SK-N-SH (cell line): ENCODE data around the gene RABL6. TPM values are rescaled to one million over a fixed set of nuclear protein-coding genes. Genes with fewer than 3 reads are reported as not detected.

Source experiments
- CTCF ChIA-PET: fragments of 300-600, 350-600 bp; formaldehyde crosslinking; extraction: SDS; loops from one replicate; lab custom pipeline; 2021; lab: Yijun Ruan, JAX
- POLR2A ChIA-PET: fragments of 350-600 bp; sonication (Branson Sonifier 250); formaldehyde crosslinking; extraction: SDS; loops from one replicate; lab custom pipeline; 2020; ENCODE audit warnings: antibody characterized with exemption, inconsistent platforms; lab: Yijun Ruan, JAX
- DNase-seq: peaks from one replicate; pipeline ENCODE4 v3.0.0; 2012
- H2AFZ ChIP-seq: fragments of 200-600 bp; sonication (generic); 2 replicates; pipeline ENCODE4 v1.8.1; 2016; ENCODE audit warnings: antibody characterized with exemption, mild to moderate bottlenecking, low read depth
- H3F3A ChIP-seq: fragments of 200-600 bp; sonication (generic); replicated peaks from 2 replicates; pipeline ENCODE3; 2016; ENCODE audit warnings: antibody characterized with exemption, mild to moderate bottlenecking; ENCODE audit not compliant: insufficient read depth
- H3K27ac ChIP-seq, 2 experiments: fragments of 200-500 bp in 1 of 2; fragments of 200-600 bp in 1 of 2; sonication (Bioruptor generic) in 1 of 2; sonication (generic), shearing (Covaris generic) in 1 of 2; 2 replicates each; pipeline versions ENCODE4 v1.5.1 to v1.6.1; 2014 to 2016; ENCODE audit warnings: low read depth in 2 of 2, inconsistent platforms in 1 of 2, low read length in 1 of 2, mild to moderate bottlenecking in 1 of 2, mixed read lengths in 1 of 2
- H3K27me3 ChIP-seq: fragments of 200-600 bp; sonication (generic), shearing (Covaris generic); 2 replicates; pipeline ENCODE4 v1.6.1; 2016; ENCODE audit warnings: mixed run types; ENCODE audit not compliant: insufficient read depth
- H3K36me3 ChIP-seq, 2 experiments: fragments of 200-500 bp in 1 of 2; fragments of 200-600 bp in 1 of 2; sonication (Bioruptor generic) in 1 of 2; sonication (generic) in 1 of 2; replicated peaks in 1 of 2; 2 replicates each; pipeline versions ENCODE3 to v1.5.1; 2014 to 2016; ENCODE audit warnings: low read length in 1 of 2, mild to moderate bottlenecking in 1 of 2; ENCODE audit not compliant: insufficient read depth in 2 of 2, control insufficient read depth in 1 of 2
- H3K4me1 ChIP-seq, 2 experiments: fragments of 200-500 bp in 1 of 2; fragments of 200-600 bp in 1 of 2; sonication (Bioruptor generic) in 1 of 2; sonication (generic), shearing (Covaris generic) in 1 of 2; 2 replicates each; pipeline versions ENCODE4 v1.5.1 to v1.6.1; 2014 to 2016; ENCODE audit warnings: low read depth in 1 of 2, low read length in 1 of 2, mixed run types in 1 of 2; ENCODE audit not compliant: insufficient read depth in 2 of 2, control insufficient read depth in 1 of 2
- H3K4me2 ChIP-seq: fragments of 200-600 bp; sonication (generic), shearing (Covaris generic); 2 replicates; pipeline ENCODE4 v1.6.1; 2017; ENCODE audit warnings: mixed run types
- H3K4me3 ChIP-seq, 2 experiments: fragments of 200-500 bp in 1 of 2; fragments of 200-600 bp in 1 of 2; sonication (Bioruptor generic) in 1 of 2; sonication (generic), shearing (Covaris generic) in 1 of 2; 2 replicates each; pipeline versions ENCODE4 v1.5.1 to v1.8.1; 2014 to 2016; ENCODE audit warnings: low read depth in 2 of 2, inconsistent platforms in 1 of 2, low read length in 1 of 2, mild to moderate bottlenecking in 1 of 2, mixed read lengths in 1 of 2, moderate library complexity in 1 of 2
- H3K79me2 ChIP-seq: fragments of 200-600 bp; sonication (generic); 2 replicates; pipeline ENCODE4 v1.8.1; 2017; ENCODE audit warnings: mild to moderate bottlenecking; ENCODE audit not compliant: insufficient read depth
- H3K9ac ChIP-seq: fragments of 200-600 bp; sonication (generic); 2 replicates; pipeline ENCODE4 v1.6.1; 2017; ENCODE audit warnings: mixed run types
- H3K9me2 ChIP-seq: fragments of 200-600 bp; sonication (generic); 2 replicates; pipeline ENCODE4 v1.6.1; 2017; ENCODE audit warnings: mixed run types
- H3K9me3 ChIP-seq: fragments of 200-600 bp; sonication (generic); 2 replicates; pipeline ENCODE4 v1.6.1; 2017; ENCODE audit warnings: mixed run types, mild to moderate bottlenecking, moderate library complexity
- H4K20me1 ChIP-seq: fragments of 200-600 bp; sonication (generic); 2 replicates; pipeline ENCODE4 v1.6.1; 2017; ENCODE audit warnings: mild to moderate bottlenecking, mixed run types; ENCODE audit not compliant: insufficient read depth
- EP300 ChIP-seq, 2 experiments: IDR thresholded peaks; 2 replicates each; pipeline versions ENCODE4 v1.4.0 to v1.6.1; 2012; ENCODE audit warnings: borderline replicate concordance in 1 of 2, low read depth in 1 of 2, low read length in 1 of 2
- GABPA ChIP-seq: IDR thresholded peaks from 2 replicates; pipeline ENCODE4 v1.4.0; 2012; ENCODE audit warnings: low read depth, mild to moderate bottlenecking
- GATA2 ChIP-seq: sonication (generic); formaldehyde crosslinking; IDR thresholded peaks from 2 replicates; pipeline ENCODE4 v1.5.0; 2020; ENCODE audit warnings: mild to moderate bottlenecking, missing genetic modification reagents
- IRF3 ChIP-seq: fragments of 150-350 bp; IDR thresholded peaks from 2 replicates; pipeline ENCODE4 v1.6.1; 2016; ENCODE audit warnings: mild to moderate bottlenecking, low read depth, low read length
- JUND ChIP-seq: IDR thresholded peaks from 2 replicates; pipeline ENCODE4 v1.4.0; 2012
- RAD21 ChIP-seq: IDR thresholded peaks from 2 replicates; pipeline ENCODE4 v1.6.1; 2012; ENCODE audit warnings: mild to moderate bottlenecking, low read length
- RFX5 ChIP-seq: IDR thresholded peaks from 2 replicates; pipeline ENCODE4 v1.6.1; 2012; ENCODE audit warnings: mild to moderate bottlenecking, improper control_type of control experiment, low read length
- SMC3 ChIP-seq: IDR thresholded peaks from 2 replicates; pipeline ENCODE4 v1.6.1; 2012; ENCODE audit warnings: low read depth, low read length, improper control_type of control experiment
- TAF1 ChIP-seq: IDR thresholded peaks from 2 replicates; pipeline ENCODE4 v1.6.1; 2012; ENCODE audit warnings: low read depth, mild to moderate bottlenecking, low read length, moderate library complexity, borderline replicate concordance
- USF1 ChIP-seq: IDR thresholded peaks from 2 replicates; pipeline ENCODE4 v1.4.0; 2012; ENCODE audit warnings: low read depth, borderline replicate concordance
- WGBS: methylation state at CpG from one replicate; pipeline ENCODE4 v1.1.6; 2017; ENCODE audit warnings: low lambda C conversion rate; 5-methylcytosine and 5-hydroxymethylcytosine counted together
- polyA plus RNA-seq, 3 experiments: library from polyadenylated mRNA; depleted of rRNA; stranded (reverse); fragments of >200 nt; gene quantifications; 2 replicates each; pipeline ENCODE4 v1.2.3, GENCODE V29; 2012

Gene RABL6
- polyA plus RNA-seq, 1 of the 3 experiments (the other 2 are of a cell fraction) = 43.6 TPM

- WGBS = 96% methylated on average over 22 of the region's 22 CpGs
- H4K20me1 ChIP-seq = no peaks in the 10 kb centered on the region
- no peaks in the 10 kb centered on the region for H3K9me2 ChIP-seq
- peaks cover 9% of the 10 kb centered on the region; the same call in 1 of the 2 replicates for H3K79me2 ChIP-seq
- no peak overlapping the region for H2AFZ ChIP-seq
- peaks cover 8 to 29% of the 10 kb centered on the region in 2 experiments; a peak in 2 of 4 replicates for H3K4me1 ChIP-seq
- H3K27me3 ChIP-seq = no peaks in the 10 kb centered on the region
- peaks cover 6% of the 10 kb centered on the region for H3F3A ChIP-seq
- TF ChIP-seq JUND (no peak), GATA2 (CRISPR knock-in tag) (no peak), GABPA (no peak), SMC3 (no peak), EP300 (IDR thresholded peaks at IDR 0.05; ENCODE audit: borderline replicate concordance in 1 of 2, low read depth in 1 of 2, low read length in 1 of 2) (no peak)
- peaks cover 0 to 6% of the 10 kb centered on the region in 2 experiments for H3K36me3 ChIP-seq
- DNase-seq = no peak
- H3K4me3 ChIP-seq = no peak overlapping the region
- no peak overlapping the region for H3K4me2 ChIP-seq
- ChIA-PET CTCF (interaction anchor here (0.6 to 1.5 kb wide), 2 partner anchors 12 to 337 kb away, joined by 3 to 8 read pairs; partner anchors contain the start of gene TMEM141), POLR2A (no interaction called here)
- H3K27ac ChIP-seq = no peak overlapping the region
- no peaks in the 10 kb centered on the region for H3K9me3 ChIP-seq
- H3K9ac ChIP-seq = no peak overlapping the region
Measured at GRCh38 chr9:136803551-136804508, 3.9 kb upstream of the RABL6 start.

- Histone ChIP-seq H3K4me1 (peaks cover 11 to 27% of the 10 kb centered on the region in 2 experiments; a peak in 3 of 4 replicates), H3K27me3 (no peaks in the 10 kb centered on the region), H3K4me3 (no peak overlapping the region), H3K9me2 (no peaks in the 10 kb centered on the region), H3K36me3 (peaks cover under 1 to 7% of the 10 kb centered on the region in 2 experiments), H3K4me2 (no peak overlapping the region), H3K9me3 (no peaks in the 10 kb centered on the region), H3F3A (peaks cover 6% of the 10 kb centered on the region), H3K9ac (no peak overlapping the region), H4K20me1 (peaks cover 7% of the 10 kb centered on the region; the same call in 1 of the 2 replicates), H3K27ac (no peak overlapping the region), H3K79me2 (peaks cover 17% of the 10 kb centered on the region), H2AFZ (no peak overlapping the region)
- ChIA-PET CTCF (interaction anchor here (0.6 to 1.6 kb wide), 4 partner anchors 13 to 336 kb away, joined by 3 to 8 read pairs (median 6); partner anchors contain the start of gene TMEM141), POLR2A (no interaction called here)
- TF ChIP-seq RAD21 = no peak
- no peak for TF ChIP-seq IRF3
- TF ChIP-seq TAF1 = no peak
- TF ChIP-seq USF1 = no peak
- no peak for TF ChIP-seq RFX5
- 88% methylated on average over 10 of the region's 20 CpGs for WGBS
- no peak for DNase-seq
Measured at GRCh38 chr9:136804509-136805206, 3.1 kb upstream of the RABL6 start.
